ENCODE data around the gene GPX1.
A peak's percentile ranks its signal among the peaks of the same experiment; 100 is the strongest.
"Not testable (repeated sequence)": the region's sequence is repeated elsewhere in the genome, so short reads cannot be mapped to it uniquely, and the experiment has no call there.

Gene GPX1

GRCh38 chr3:49362561-49362960, 4.4 kb upstream of the GPX1 start:
- CTCF ChIA-PET: no interaction called here

DNA sequence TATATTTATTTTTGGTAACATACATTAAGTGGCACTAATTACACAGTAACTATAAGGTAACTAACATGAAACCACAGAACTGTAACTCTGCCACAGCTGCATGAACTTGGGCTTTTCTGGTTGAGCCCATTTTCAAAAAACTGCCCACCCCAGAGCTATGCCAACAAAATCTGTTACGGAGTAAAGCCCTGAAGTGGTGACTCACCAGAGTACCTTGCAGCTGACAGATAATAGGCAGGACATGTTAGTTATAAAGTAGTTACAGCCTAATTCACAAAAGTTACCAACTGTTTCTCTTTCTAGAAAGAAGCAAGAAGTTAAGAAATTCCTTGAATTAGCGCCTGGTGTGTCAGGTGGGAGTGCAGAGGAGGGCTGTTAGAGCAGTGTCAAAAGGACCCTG, 1.5 kb upstream of the GPX1 start:
- POLR2A ChIA-PET: interaction anchor here (1.0 to 4.8 kb wide), 3 partner anchors 20 to 352 kb away, joined by 3 to 42 read pairs (median 14); partner anchors contain the start of genes USP4 and WDR6
- CTCF ChIA-PET: interaction anchor here (0.6 kb wide), 1 partner anchor 450 kb away, joined by 5 read pairs; no protein-coding TSS in a partner anchor
- no peak for TF ChIP-seq ARNT (IDR thresholded peaks at IDR 0.05)
- TF ChIP-seq FOXA1 (IDR thresholded peaks at IDR 0.05): no peak
- no peak for TF ChIP-seq HDGF (IDR thresholded peaks at IDR 0.05; ENCODE audit: borderline replicate concordance)
- TF ChIP-seq TARDBP (IDR thresholded peaks at IDR 0.05): no peak
- TF ChIP-seq ZNF384 (IDR thresholded peaks at IDR 0.05): no peak
- no peak for TF ChIP-seq SUZ12 (IDR thresholded peaks at IDR 0.05)
- TF ChIP-seq NFRKB (IDR thresholded peaks at IDR 0.05): no peak
- TF ChIP-seq CTBP1 (IDR thresholded peaks at IDR 0.05; ENCODE audit: borderline replicate concordance): no peak
- no peak for TF ChIP-seq LEF1 (IDR thresholded peaks at IDR 0.05; ENCODE audit: borderline replicate concordance)
- no peak for TF ChIP-seq FOXK2 (IDR thresholded peaks at IDR 0.05)
- TF ChIP-seq BHLHE40 (IDR thresholded peaks at IDR 0.05; ENCODE audit: borderline replicate concordance): no peak
- TF ChIP-seq L3MBTL2 (conservative IDR thresholded peaks at IDR 0.05): no peak
- TF ChIP-seq ELF4 (IDR thresholded peaks at IDR 0.05): no peak
- TF ChIP-seq SP1 (IDR thresholded peaks at IDR 0.05): no peak
- DNase-seq (ENCODE audit: extremely low spot score): no peak

More at GRCh38 chr3:49362561-49362960, 4.4 kb upstream of the GPX1 start:
- no peak for DNase-seq (ENCODE audit: extremely low spot score)
- no peak for TF ChIP-seq ZNF384 (IDR thresholded peaks at IDR 0.05)
- no peak for TF ChIP-seq FOXM1 (IDR thresholded peaks at IDR 0.05; ENCODE audit: borderline replicate concordance)
- no peak for TF ChIP-seq BHLHE40 (IDR thresholded peaks at IDR 0.05; ENCODE audit: borderline replicate concordance)
- TF ChIP-seq HDGF (IDR thresholded peaks at IDR 0.05; ENCODE audit: borderline replicate concordance): no peak
- no peak for TF ChIP-seq NFRKB (IDR thresholded peaks at IDR 0.05)
- no peak for TF ChIP-seq LEF1 (IDR thresholded peaks at IDR 0.05; ENCODE audit: borderline replicate concordance)
- no peak for TF ChIP-seq SUZ12 (IDR thresholded peaks at IDR 0.05)
- no peak for TF ChIP-seq TARDBP (IDR thresholded peaks at IDR 0.05)
- no peak for TF ChIP-seq ELF4 (IDR thresholded peaks at IDR 0.05)
- no peak for TF ChIP-seq L3MBTL2 (conservative IDR thresholded peaks at IDR 0.05)
- no peak for TF ChIP-seq SP1 (IDR thresholded peaks at IDR 0.05)
- TF ChIP-seq PKNOX1 (IDR thresholded peaks at IDR 0.05): no peak
- TF ChIP-seq ARNT (IDR thresholded peaks at IDR 0.05): no peak
- TF ChIP-seq FOXA1 (IDR thresholded peaks at IDR 0.05): no peak
- TF ChIP-seq CTBP1 (IDR thresholded peaks at IDR 0.05; ENCODE audit: borderline replicate concordance): no peak
- TF ChIP-seq FOXK2 (IDR thresholded peaks at IDR 0.05): no peak
- POLR2A ChIA-PET: interaction anchor here (1.7 kb wide), 1 partner anchor 22 kb away, joined by 7 read pairs; the partner anchor contains the start of gene USP4

GRCh38 chr3:49358884-49359225, 702 bp upstream of the GPX1 start:
- ChIA-PET POLR2A (interaction anchor here (0.8 to 4.8 kb wide), 5 partner anchors 19 to 352 kb away, joined by 3 to 42 read pairs (median 3); partner anchors contain the start of genes USP4 and WDR6), CTCF (interaction anchor here (0.5 kb wide), 1 partner anchor 50 kb away, joined by 3 read pairs; no protein-coding TSS in a partner anchor)
- TF ChIP-seq FOXK2 (IDR thresholded peaks at IDR 0.05) (no peak), TARDBP (IDR thresholded peaks at IDR 0.05) (no peak), L3MBTL2 (conservative IDR thresholded peaks at IDR 0.05) (no peak), CTBP1 (IDR thresholded peaks at IDR 0.05; ENCODE audit: borderline replicate concordance) (no peak), HDGF (IDR thresholded peaks at IDR 0.05; ENCODE audit: borderline replicate concordance) (no peak), ZNF384 (IDR thresholded peaks at IDR 0.05) (no peak), NFRKB (IDR thresholded peaks at IDR 0.05) (no peak), LEF1 (IDR thresholded peaks at IDR 0.05; ENCODE audit: borderline replicate concordance) (no peak), FOXM1 (IDR thresholded peaks at IDR 0.05; ENCODE audit: borderline replicate concordance) (no peak), ELF4 (IDR thresholded peaks at IDR 0.05) (no peak), BHLHE40 (IDR thresholded peaks at IDR 0.05; ENCODE audit: borderline replicate concordance) (no peak), FOXA1 (IDR thresholded peaks at IDR 0.05) (no peak), SUZ12 (IDR thresholded peaks at IDR 0.05) (no peak), PKNOX1 (IDR thresholded peaks at IDR 0.05) (no peak), SP1 (IDR thresholded peaks at IDR 0.05) (no peak), ARNT (IDR thresholded peaks at IDR 0.05) (no peak)
- peak; percentile 28 for DNase-seq (ENCODE audit: extremely low spot score)

DNA sequence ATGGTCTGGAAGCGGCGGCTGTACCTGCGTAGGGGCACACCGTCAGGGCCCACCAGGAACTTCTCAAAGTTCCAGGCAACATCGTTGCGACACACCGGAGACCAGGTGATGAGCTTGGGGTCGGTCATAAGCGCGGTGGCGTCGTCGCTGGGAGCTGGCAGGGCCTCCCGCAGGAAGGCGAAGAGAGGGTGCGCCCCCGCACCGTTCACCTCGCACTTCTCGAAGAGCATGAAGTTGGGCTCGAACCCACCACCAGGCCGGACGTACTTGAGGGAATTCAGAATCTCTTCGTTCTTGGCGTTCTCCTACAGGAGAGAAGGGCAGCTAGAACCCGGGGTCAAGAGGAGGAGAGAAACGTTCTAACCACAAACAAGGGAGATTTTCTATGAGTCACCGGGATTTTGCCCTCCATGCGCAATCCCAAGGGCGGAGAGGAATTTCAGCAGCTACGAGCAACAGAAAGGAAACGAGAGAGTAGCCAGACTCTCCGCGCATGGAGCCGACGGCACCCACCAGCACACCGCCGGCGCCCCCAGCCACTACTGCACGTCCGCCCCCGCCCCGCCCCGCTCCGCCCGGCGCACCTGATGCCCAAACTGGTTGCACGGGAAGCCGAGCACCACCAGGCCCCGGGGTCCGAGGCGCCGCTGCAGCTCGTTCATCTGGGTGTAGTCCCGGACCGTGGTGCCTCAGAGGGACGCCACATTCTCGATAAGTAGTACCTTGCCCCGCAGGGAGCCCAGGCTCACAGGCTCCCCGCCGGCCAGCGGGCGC, 523 bp downstream of the GPX1 start:
- peak; percentile 29 for DNase-seq (ENCODE audit: extremely low spot score)
- CTCF ChIA-PET: interaction anchor here (0.8 kb wide), 1 partner anchor 18 kb away, joined by 5 read pairs; the partner anchor contains the start of gene USP4
- peak; percentile 26 for TF ChIP-seq L3MBTL2 (conservative IDR thresholded peaks at IDR 0.05)
- POLR2A ChIA-PET: interaction anchor here (0.9 to 4.8 kb wide), 3 partner anchors 18 to 87 kb away, joined by 3 to 42 read pairs (median 14); partner anchors contain the start of gene USP4

GRCh38 chr3:49357095-49357442, 1.1 kb downstream of the GPX1 start:
- not testable (repeated sequence) for DNase-seq (ENCODE audit: extremely low spot score)
- ChIA-PET CTCF (interaction anchor here (0.7 kb wide), 1 partner anchor 19 kb away, joined by 3 read pairs; no protein-coding TSS in a partner anchor), POLR2A (interaction anchor here (0.9 to 4.8 kb wide), 3 partner anchors 18 to 87 kb away, joined by 3 to 42 read pairs (median 14); partner anchors contain the start of gene USP4)

DNA sequence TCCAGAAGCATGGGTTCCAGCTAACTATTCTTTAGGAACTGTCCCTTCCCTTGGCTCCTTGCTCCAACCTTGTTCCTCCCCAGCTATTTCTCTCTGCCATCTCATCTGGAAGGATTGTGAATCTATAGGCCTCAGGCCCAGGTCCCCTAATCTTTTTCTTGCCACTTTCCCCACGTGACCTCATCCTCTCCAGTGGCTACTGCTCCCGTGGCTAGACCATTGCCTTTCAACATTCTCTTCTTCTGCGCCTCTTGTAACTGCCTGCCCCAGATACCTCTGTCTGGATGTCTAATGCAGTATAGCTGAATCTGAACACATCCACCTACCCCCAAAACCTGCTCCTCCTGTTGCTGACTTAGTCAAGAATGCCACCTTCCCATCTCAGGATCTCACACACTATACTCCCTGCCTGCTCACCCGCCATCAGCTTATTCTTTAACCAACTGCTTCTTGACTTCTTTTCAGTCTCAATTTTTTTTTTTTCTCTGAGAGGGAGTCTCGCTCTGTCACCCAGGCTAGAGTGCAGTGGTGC, 5.2 kb downstream of the GPX1 start:
- CTCF ChIA-PET: interaction anchor here (0.6 to 3.0 kb wide), 2 partner anchors 13 to 49 kb away, joined by 3 to 9 read pairs; partner anchors contain the start of gene USP4
- POLR2A ChIA-PET: interaction anchor here (3.2 kb wide), 1 partner anchor 13 kb away, joined by 26 read pairs; the partner anchor contains the start of gene USP4
- no peak for TF ChIP-seq SUZ12 (IDR thresholded peaks at IDR 0.05)
- no peak for TF ChIP-seq FOXA1 (IDR thresholded peaks at IDR 0.05)
- TF ChIP-seq NFRKB (IDR thresholded peaks at IDR 0.05): no peak
- DNase-seq (ENCODE audit: extremely low spot score): no peak
